Measurements from ENCODE around the gene NPVF. TPM values are rescaled to one million over a fixed set of nuclear protein-coding genes. Genes with fewer than 3 reads are reported as not detected.

Gene NPVF
- total RNA-seq, 4 donors from 2014 or later: not detected

DNA sequence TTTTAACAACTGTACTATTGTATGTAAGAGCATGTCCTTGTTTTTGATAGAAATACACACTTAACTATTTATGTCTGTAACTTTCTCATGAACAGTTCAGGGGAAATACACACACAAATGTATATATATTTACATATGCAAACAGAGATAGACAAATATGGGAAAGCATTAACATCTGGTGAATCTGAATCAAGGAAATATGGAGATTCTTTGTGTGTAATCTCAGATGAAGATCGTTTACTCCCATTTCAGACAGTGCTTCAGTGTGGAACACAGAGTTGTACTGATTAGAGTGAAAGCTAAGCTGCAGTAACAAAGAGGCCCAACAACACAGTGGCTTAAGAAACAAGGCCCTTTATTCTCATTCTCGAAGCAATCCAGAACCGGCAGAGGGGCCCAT is 26.3 kb upstream of the NPVF start:
- DNase-seq: no peak
- no peaks in the 10 kb centered on the region for H3K4me1 ChIP-seq
- intact Hi-C loops (cut with DNase I; ENCODE audit: low total_unique reads): loop anchor here (5.0 kb wide), 1 partner anchor 598 kb away; no protein-coding TSS in a partner anchor
- no peak overlapping the region for H3K4me3 ChIP-seq
- TF ChIP-seq, protein P1, sequence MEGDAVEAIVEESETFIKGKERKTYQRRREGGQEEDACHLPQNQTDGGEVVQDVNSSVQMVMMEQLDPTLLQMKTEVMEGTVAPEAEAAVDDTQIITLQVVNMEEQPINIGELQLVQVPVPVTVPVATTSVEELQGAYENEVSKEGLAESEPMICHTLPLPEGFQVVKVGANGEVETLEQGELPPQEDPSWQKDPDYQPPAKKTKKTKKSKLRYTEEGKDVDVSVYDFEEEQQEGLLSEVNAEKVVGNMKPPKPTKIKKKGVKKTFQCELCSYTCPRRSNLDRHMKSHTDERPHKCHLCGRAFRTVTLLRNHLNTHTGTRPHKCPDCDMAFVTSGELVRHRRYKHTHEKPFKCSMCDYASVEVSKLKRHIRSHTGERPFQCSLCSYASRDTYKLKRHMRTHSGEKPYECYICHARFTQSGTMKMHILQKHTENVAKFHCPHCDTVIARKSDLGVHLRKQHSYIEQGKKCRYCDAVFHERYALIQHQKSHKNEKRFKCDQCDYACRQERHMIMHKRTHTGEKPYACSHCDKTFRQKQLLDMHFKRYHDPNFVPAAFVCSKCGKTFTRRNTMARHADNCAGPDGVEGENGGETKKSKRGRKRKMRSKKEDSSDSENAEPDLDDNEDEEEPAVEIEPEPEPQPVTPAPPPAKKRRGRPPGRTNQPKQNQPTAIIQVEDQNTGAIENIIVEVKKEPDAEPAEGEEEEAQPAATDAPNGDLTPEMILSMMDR (IDR thresholded peaks at IDR 0.05): no peak
- TF ChIP-seq POLR2A (IDR thresholded peaks at IDR 0.05): no peak
- no peaks in the 10 kb centered on the region for H3K9me3 ChIP-seq
- H3K27me3 ChIP-seq: no peaks in the 10 kb centered on the region
- no peaks in the 10 kb centered on the region for H3K36me3 ChIP-seq
- no peak overlapping the region for H3K27ac ChIP-seq

GRCh38 chr7:25253714-25254113 is 25.4 kb upstream of the NPVF start:
- H3K27ac ChIP-seq: no peak overlapping the region
- H3K27me3 ChIP-seq: no peaks in the 10 kb centered on the region
- TF ChIP-seq POLR2A (IDR thresholded peaks at IDR 0.05): no peak
- TF ChIP-seq, protein P1 (IDR thresholded peaks at IDR 0.05): no peak
- no peak for DNase-seq
- no peak overlapping the region for H3K4me3 ChIP-seq
- H3K4me1 ChIP-seq: no peaks in the 10 kb centered on the region
- H3K36me3 ChIP-seq: no peaks in the 10 kb centered on the region
- intact Hi-C loops (cut with DNase I; ENCODE audit: low total_unique reads): no loop called here
- no peaks in the 10 kb centered on the region for H3K9me3 ChIP-seq

DNA sequence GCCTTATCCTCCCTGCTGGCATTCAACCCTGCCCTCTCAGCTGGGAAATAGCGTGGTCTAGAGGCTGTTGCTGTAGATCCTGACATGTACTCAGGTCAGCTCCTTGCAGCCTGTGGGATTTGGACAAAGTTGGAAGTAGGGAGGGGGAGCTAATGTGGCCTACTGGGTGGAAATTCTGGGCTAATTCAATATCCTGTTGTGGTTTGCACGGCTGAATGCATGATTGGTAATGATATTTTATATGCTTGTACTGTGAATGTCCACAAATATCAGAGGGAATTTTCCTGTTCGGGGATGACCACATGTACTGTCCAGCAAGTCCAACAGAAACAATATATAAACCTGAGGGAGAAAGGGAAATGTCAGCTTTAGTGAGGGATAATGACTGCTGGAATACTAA is 22.1 kb upstream of the NPVF start:
- Histone ChIP-seq H3K4me3 (no peak overlapping the region), H3K27me3 (no peaks in the 10 kb centered on the region), H3K9me3 (no peaks in the 10 kb centered on the region), H3K36me3 (no peaks in the 10 kb centered on the region), H3K27ac (no peak overlapping the region), H3K4me1 (no peaks in the 10 kb centered on the region)
- intact Hi-C loops (cut with DNase I; ENCODE audit: low total_unique reads): no loop called here
- TF ChIP-seq, protein P1 (IDR thresholded peaks at IDR 0.05): no peak
- TF ChIP-seq POLR2A (IDR thresholded peaks at IDR 0.05): no peak
- DNase-seq: no peak

GRCh38 chr7:25249772-25250171 is 21.5 kb upstream of the NPVF start:
- no peaks in the 10 kb centered on the region for H3K27me3 ChIP-seq
- DNase-seq: no peak
- no peak overlapping the region for H3K27ac ChIP-seq
- intact Hi-C loops (cut with DNase I; ENCODE audit: low total_unique reads): no loop called here
- no peak overlapping the region for H3K4me3 ChIP-seq
- no peaks in the 10 kb centered on the region for H3K9me3 ChIP-seq
- no peaks in the 10 kb centered on the region for H3K4me1 ChIP-seq
- no peaks in the 10 kb centered on the region for H3K36me3 ChIP-seq
- TF ChIP-seq, protein P1 (IDR thresholded peaks at IDR 0.05): no peak
- TF ChIP-seq POLR2A (IDR thresholded peaks at IDR 0.05): no peak

DNA sequence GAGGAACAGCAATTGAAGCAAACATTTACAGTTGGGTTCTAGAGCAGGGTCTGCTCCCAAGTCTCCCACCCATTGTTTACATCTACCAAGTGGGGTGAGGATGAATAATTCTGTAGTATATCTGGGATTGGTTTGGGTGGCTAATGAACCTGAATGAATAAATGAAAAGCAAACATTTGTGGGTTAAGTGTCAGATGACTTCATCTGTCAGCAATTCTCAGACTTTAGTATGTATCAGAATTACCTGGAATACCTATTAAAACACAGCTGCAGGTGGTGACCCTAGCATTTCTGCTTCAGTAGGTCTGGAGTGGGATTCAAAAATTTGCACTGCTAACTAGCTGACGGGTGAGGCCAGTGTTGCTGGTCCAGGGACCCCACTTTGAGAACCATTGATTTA is 18.0 kb upstream of the NPVF start:
- no peaks in the 10 kb centered on the region for H3K36me3 ChIP-seq
- H3K9me3 ChIP-seq: no peaks in the 10 kb centered on the region
- no peak overlapping the region for H3K27ac ChIP-seq
- H3K4me3 ChIP-seq: no peak overlapping the region
- H3K4me1 ChIP-seq: peaks cover 0 to 9% of the 10 kb centered on the region in 2 donors
- TF ChIP-seq POLR2A (IDR thresholded peaks at IDR 0.05): no peak
- TF ChIP-seq, protein P1 (IDR thresholded peaks at IDR 0.05): no peak
- no peak for DNase-seq
- H3K27me3 ChIP-seq: no peaks in the 10 kb centered on the region
- intact Hi-C loops (cut with DNase I; ENCODE audit: low total_unique reads): no loop called here
